HUES6 (cell line): ENCODE data around the gene USB1.

ENCODE experiments used
- H3K27ac ChIP-seq: 2 replicates; pipeline ENCODE4 v1.7.0; 2013; ENCODE audit warnings: low read depth, mild to moderate bottlenecking, low read length, inconsistent platforms
- H3K27me3 ChIP-seq: 2 replicates; pipeline ENCODE4 v1.6.1; 2013; ENCODE audit warnings: low read length; ENCODE audit not compliant: control insufficient read depth, insufficient read depth
- H3K36me3 ChIP-seq: 2 replicates; pipeline ENCODE4 v1.6.1; 2013; ENCODE audit warnings: low read length; ENCODE audit not compliant: control insufficient read depth, insufficient read depth
- H3K4me1 ChIP-seq: 2 replicates; pipeline ENCODE4 v1.6.1; 2013; ENCODE audit warnings: low read length; ENCODE audit not compliant: control insufficient read depth, insufficient read depth
- H3K4me3 ChIP-seq: 2 replicates; pipeline ENCODE4 v1.5.1; 2013; ENCODE audit warnings: low read depth, low read length
- H3K9ac ChIP-seq: one replicate; pipeline ENCODE4 v1.6.1; 2013; ENCODE audit warnings: mild to moderate bottlenecking, low read length
- H3K9me3 ChIP-seq: 2 replicates; pipeline ENCODE4 v1.6.1; 2013; ENCODE audit warnings: low read depth, low read length; ENCODE audit not compliant: control insufficient read depth, insufficient read depth

USB1 gene

GRCh38 chr16:58027916-58028455, 26.8 kb downstream of the USB1 start:
- no peaks in the 10 kb centered on the region for H3K27me3 ChIP-seq
- H3K4me3 ChIP-seq = peak overlapping the region; percentile 93
- no peak overlapping the region for H3K9ac ChIP-seq
- H3K27ac ChIP-seq = no peak overlapping the region
- peaks cover 50% of the 10 kb centered on the region for H3K4me1 ChIP-seq
- no peaks in the 10 kb centered on the region for H3K9me3 ChIP-seq
- peaks cover 9% of the 10 kb centered on the region; the same call in 1 of the 2 replicates for H3K36me3 ChIP-seq

GRCh38 chr16:58028541-58029070, 27.4 kb downstream of the USB1 start:
- Histone ChIP-seq H3K9ac (no peak overlapping the region), H3K27ac (no peak overlapping the region), H3K4me3 (peak overlapping the region; percentile 93), H3K9me3 (no peaks in the 10 kb centered on the region), H3K36me3 (peaks cover 9% of the 10 kb centered on the region; the same call in 1 of the 2 replicates), H3K27me3 (no peaks in the 10 kb centered on the region), H3K4me1 (peaks cover 48% of the 10 kb centered on the region)

- no peaks in the 10 kb centered on the region for H3K27me3 ChIP-seq
- no peaks in the 10 kb centered on the region for H3K9me3 ChIP-seq
- H3K9ac ChIP-seq = no peak overlapping the region
- H3K36me3 ChIP-seq = peaks cover 9% of the 10 kb centered on the region; the same call in 1 of the 2 replicates
- no peak overlapping the region for H3K4me3 ChIP-seq
- H3K27ac ChIP-seq = no peak overlapping the region
- H3K4me1 ChIP-seq = peaks cover 40% of the 10 kb centered on the region
Measured at GRCh38 chr16:58029410-58029809, 28.2 kb downstream of the USB1 start.

- Histone ChIP-seq H3K9ac (no peak overlapping the region), H3K36me3 (peaks cover 9% of the 10 kb centered on the region; the same call in 1 of the 2 replicates), H3K4me1 (peaks cover 35% of the 10 kb centered on the region), H3K27me3 (no peaks in the 10 kb centered on the region), H3K9me3 (no peaks in the 10 kb centered on the region), H3K27ac (no peak overlapping the region), H3K4me3 (no peak overlapping the region)
Measured at GRCh38 chr16:58030136-58030840, 29.1 kb downstream of the USB1 start.

- H3K4me1 ChIP-seq = peaks cover 35% of the 10 kb centered on the region
- no peak overlapping the region for H3K27ac ChIP-seq
- no peaks in the 10 kb centered on the region for H3K27me3 ChIP-seq
- peaks cover 9% of the 10 kb centered on the region; the same call in 1 of the 2 replicates for H3K36me3 ChIP-seq
- H3K4me3 ChIP-seq = no peak overlapping the region
- H3K9ac ChIP-seq = no peak overlapping the region
- no peaks in the 10 kb centered on the region for H3K9me3 ChIP-seq
Measured at GRCh38 chr16:58031016-58031800, 30.0 kb downstream of the USB1 start.

GRCh38 chr16:58032710-58033293, 31.6 kb downstream of the USB1 start:
- Histone ChIP-seq H3K9me3 (no peaks in the 10 kb centered on the region), H3K9ac (peak overlapping the region; percentile 57), H3K36me3 (peaks cover 18% of the 10 kb centered on the region), H3K4me1 (peaks cover 33% of the 10 kb centered on the region), H3K27ac (no peak overlapping the region; the same call in 1 of the 2 replicates), H3K4me3 (no peak overlapping the region), H3K27me3 (no peaks in the 10 kb centered on the region)

GRCh38 chr16:58034128-58034685, 33.0 kb downstream of the USB1 start:
- H3K9me3 ChIP-seq = no peaks in the 10 kb centered on the region
- peaks cover 19% of the 10 kb centered on the region for H3K4me1 ChIP-seq

GRCh38 chr16:58034774-58035173, 33.6 kb downstream of the USB1 start:
- H3K27me3 ChIP-seq = no peaks in the 10 kb centered on the region
- peaks cover 37% of the 10 kb centered on the region for H3K36me3 ChIP-seq
- peaks cover 15% of the 10 kb centered on the region; the same call in 1 of the 2 replicates for H3K4me1 ChIP-seq
- H3K27ac ChIP-seq = no peak overlapping the region
- no peaks in the 10 kb centered on the region for H3K9me3 ChIP-seq
- no peak overlapping the region for H3K4me3 ChIP-seq
- H3K9ac ChIP-seq = no peak overlapping the region

More at GRCh38 chr16:58034128-58034685, 33.0 kb downstream of the USB1 start:
- H3K27me3 ChIP-seq = no peaks in the 10 kb centered on the region
- H3K9ac ChIP-seq = no peak overlapping the region
- no peak overlapping the region for H3K4me3 ChIP-seq
- no peak overlapping the region for H3K27ac ChIP-seq
- H3K36me3 ChIP-seq = peaks cover 31% of the 10 kb centered on the region

GRCh38 chr16:58035356-58036170, 34.4 kb downstream of the USB1 start:
- no peak overlapping the region for H3K27ac ChIP-seq
- H3K4me3 ChIP-seq = no peak overlapping the region
- no peaks in the 10 kb centered on the region for H3K9me3 ChIP-seq
- no peak overlapping the region for H3K9ac ChIP-seq
- no peaks in the 10 kb centered on the region for H3K27me3 ChIP-seq
- H3K4me1 ChIP-seq = peaks cover 13% of the 10 kb centered on the region; the same call in 1 of the 2 replicates
- peaks cover 38% of the 10 kb centered on the region for H3K36me3 ChIP-seq

GRCh38 chr16:58036943-58037342, 35.7 kb downstream of the USB1 start:
- H3K4me1 ChIP-seq = peaks cover 12% of the 10 kb centered on the region; the same call in 1 of the 2 replicates

More at GRCh38 chr16:58036943-58037342, 35.7 kb downstream of the USB1 start:
- H3K36me3 ChIP-seq = peaks cover 47% of the 10 kb centered on the region
- H3K27ac ChIP-seq = no peak overlapping the region
- no peaks in the 10 kb centered on the region for H3K9me3 ChIP-seq
- H3K27me3 ChIP-seq = no peaks in the 10 kb centered on the region
- H3K9ac ChIP-seq = no peak overlapping the region
- no peak overlapping the region for H3K4me3 ChIP-seq
